ENCODE results near the gene METTL17. TPM values are rescaled to one million over a fixed set of nuclear protein-coding genes. Genes with fewer than 3 reads are reported as not detected.
"Not testable (repeated sequence)": the region's sequence is repeated elsewhere in the genome, so short reads cannot be mapped to it uniquely, and the experiment has no call there.

The METTL17 gene
- total and polyA plus RNA-seq, 2 experiments from 2014 or later, result 31.3 to 87.7 TPM

DNA sequence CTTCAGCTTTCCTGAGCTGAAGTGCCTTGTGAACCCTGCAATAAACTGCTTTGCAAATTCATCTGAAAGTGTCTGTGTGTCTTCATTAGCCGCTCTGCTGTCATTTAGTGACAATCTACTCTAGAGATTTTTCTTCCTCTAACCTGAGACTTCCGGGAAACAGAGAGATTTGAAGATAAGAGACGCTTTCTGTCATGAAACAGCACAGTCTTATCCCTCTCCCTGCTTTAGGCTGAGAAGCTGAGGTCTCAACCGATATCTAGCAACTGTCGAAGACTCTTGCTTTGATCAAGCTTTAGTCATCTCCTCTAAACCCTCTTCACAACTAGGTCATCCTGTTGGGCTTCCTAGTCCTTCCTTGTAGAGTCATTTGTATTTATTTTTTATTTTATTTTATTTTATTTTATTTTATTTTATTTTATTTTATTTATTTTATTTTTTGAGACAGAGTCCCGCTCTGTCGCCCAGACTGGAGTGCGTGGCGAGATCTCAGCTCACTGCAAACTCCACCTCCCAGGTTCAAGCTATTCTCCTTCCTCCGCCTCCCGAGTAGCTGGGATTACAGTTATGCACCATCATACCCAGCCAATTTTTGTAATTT is 33.3 kb upstream of the METTL17 start:
- Histone ChIP-seq H3K27ac (no peak overlapping the region), H3K4me2 (ENCODE audit: unreplicated experiment) (no peak overlapping the region), H3F3A (ENCODE audit: insufficient read depth) (no peaks in the 10 kb centered on the region), H3K9me2 (ENCODE audit: insufficient read depth) (no peaks in the 10 kb centered on the region), H3K36me3 (ENCODE audit: low read depth) (no peaks in the 10 kb centered on the region), H3K4me1 (ENCODE audit: insufficient read depth) (no peaks in the 10 kb centered on the region), H4K20me1 (ENCODE audit: insufficient read depth) (no peaks in the 10 kb centered on the region), H3K4me3 (no peak overlapping the region), H3K79me2 (ENCODE audit: insufficient read depth) (no peaks in the 10 kb centered on the region), H2AFZ (no peak overlapping the region), H3K9ac (no peak overlapping the region), H3K9me3 (ENCODE audit: low read depth) (no peaks in the 10 kb centered on the region), H3K27me3 (replicated peaks; ENCODE audit: insufficient read depth) (0 out of 2 replicates have a peak, but pooled peaks cover 3% of the 10 kb centered on the region)
- in situ Hi-C loops (cut with MboI), result no loop called here
- DNase-seq, result no peak
- 64 to 74% methylated on average over 11 of the region's 11 CpGs for WGBS, 2 experiments (ENCODE audit: low coverage in 1 of 2, low lambda C conversion rate in 2 of 2, missing lambda C conversion rate in 2 of 2)
- TF ChIP-seq EZH2phosphoT487 (IDR thresholded peaks at IDR 0.05; ENCODE audit: insufficient read depth, low read depth) (no peak), EZH2 (IDR thresholded peaks at IDR 0.05; ENCODE audit: insufficient read depth, poor library complexity, severe bottlenecking) (no peak)

DNA sequence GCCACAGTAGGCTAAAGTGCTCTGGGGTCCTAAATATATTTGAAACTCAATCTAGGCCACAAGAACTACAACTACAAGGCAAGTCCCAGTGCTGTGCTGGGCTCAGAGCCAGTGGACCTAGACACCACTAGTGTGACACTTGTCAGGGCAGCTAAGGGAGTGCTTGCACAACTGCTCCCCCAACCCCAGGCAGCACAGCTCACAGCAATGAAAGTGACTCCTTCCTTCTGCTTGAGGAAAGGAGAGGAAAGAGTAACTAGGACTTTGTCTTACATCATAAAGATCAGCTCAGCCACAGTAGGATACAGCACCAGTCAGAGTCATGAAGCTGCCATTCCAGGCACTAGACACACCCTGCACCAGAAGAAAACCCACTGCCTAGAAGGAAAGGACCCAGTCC is 30.8 kb upstream of the METTL17 start:
- H3K4me1 ChIP-seq (ENCODE audit: insufficient read depth); H4K20me1 ChIP-seq (ENCODE audit: insufficient read depth); H3K4me3 ChIP-seq; H3K36me3 ChIP-seq (ENCODE audit: low read depth); H3K27me3 ChIP-seq (replicated peaks; ENCODE audit: insufficient read depth); H3K27ac ChIP-seq; H3F3A ChIP-seq (ENCODE audit: insufficient read depth); in situ Hi-C loops (cut with MboI); H3K9me2 ChIP-seq (ENCODE audit: insufficient read depth); H2AFZ ChIP-seq; DNase-seq; H3K4me2 ChIP-seq (ENCODE audit: unreplicated experiment); H3K9me3 ChIP-seq (ENCODE audit: low read depth); H3K9ac ChIP-seq; H3K79me2 ChIP-seq (ENCODE audit: insufficient read depth): not testable (repeated sequence)

DNA sequence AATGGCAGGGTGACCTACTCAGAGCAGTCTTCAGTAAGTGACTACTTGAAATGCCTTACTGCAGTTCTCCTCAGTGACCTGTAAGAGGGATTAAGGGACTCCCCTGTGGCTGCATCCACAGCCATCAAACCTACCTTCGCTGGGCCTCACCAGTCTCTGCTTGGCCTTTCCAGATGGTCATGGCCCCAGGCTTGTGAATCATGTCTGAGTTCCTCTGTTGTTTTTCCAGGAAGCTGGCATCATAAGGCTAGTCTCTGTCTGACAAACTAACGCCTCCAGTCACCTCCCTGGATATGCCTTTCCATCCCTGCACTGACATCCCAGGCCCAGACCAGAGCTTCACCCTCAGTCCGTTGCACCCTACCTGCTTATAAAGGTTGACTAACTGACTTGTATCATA is 20.4 kb upstream of the METTL17 start:
- Histone ChIP-seq H3K4me2 (ENCODE audit: unreplicated experiment) (no peak overlapping the region), H3K9me3 (ENCODE audit: low read depth) (no peaks in the 10 kb centered on the region), H3K9me2 (ENCODE audit: insufficient read depth) (no peaks in the 10 kb centered on the region), H3K36me3 (ENCODE audit: low read depth) (no peaks in the 10 kb centered on the region), H3F3A (ENCODE audit: insufficient read depth) (no peaks in the 10 kb centered on the region), H3K4me3 (no peak overlapping the region), H3K79me2 (ENCODE audit: insufficient read depth) (no peaks in the 10 kb centered on the region), H3K4me1 (ENCODE audit: insufficient read depth) (peaks cover 4% of the 10 kb centered on the region; the same call in 1 of the 2 replicates), H4K20me1 (ENCODE audit: insufficient read depth) (no peaks in the 10 kb centered on the region), H2AFZ (no peak overlapping the region), H3K27ac (no peak overlapping the region), H3K9ac (no peak overlapping the region), H3K27me3 (replicated peaks; ENCODE audit: insufficient read depth) (peaks cover 7% of the 10 kb centered on the region; the same call in 1 of the 2 replicates)
- in situ Hi-C loops (cut with MboI), result loop anchor here (10.0 kb wide), 1 partner anchor 115 kb away; no protein-coding TSS in a partner anchor
- WGBS, 2 experiments (ENCODE audit: low coverage in 1 of 2, low lambda C conversion rate in 2 of 2, missing lambda C conversion rate in 2 of 2), result 76 to 78% methylated on average over 3 of the region's 3 CpGs
- DNase-seq, result peak; percentile 8
- TF ChIP-seq EZH2 (IDR thresholded peaks at IDR 0.05; ENCODE audit: insufficient read depth, poor library complexity, severe bottlenecking) (no peak), EZH2phosphoT487 (IDR thresholded peaks at IDR 0.05; ENCODE audit: insufficient read depth, low read depth) (no peak)

DNA sequence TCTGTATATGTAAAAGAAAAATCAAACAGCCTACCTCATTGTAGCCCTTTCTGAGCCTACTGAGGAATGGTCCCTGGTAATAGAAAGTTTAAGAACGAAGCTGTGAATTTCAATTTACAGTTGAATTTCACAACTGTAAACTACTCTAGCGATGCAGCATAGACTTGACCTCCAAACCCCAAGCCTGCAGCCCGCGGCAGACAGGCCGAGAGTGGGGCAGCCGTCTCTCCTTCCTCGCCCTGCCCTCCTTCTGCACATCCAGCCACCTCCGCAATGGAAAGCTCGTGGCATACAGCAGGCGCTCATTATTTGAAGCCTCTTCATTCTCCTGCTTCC is 19.2 kb upstream of the METTL17 start:
- in situ Hi-C loops (cut with MboI), result loop anchor here (10.0 kb wide), 1 partner anchor 276 kb away; no protein-coding TSS in a partner anchor
- Histone ChIP-seq H3K4me2 (ENCODE audit: unreplicated experiment) (peak overlapping the region; percentile 78), H4K20me1 (ENCODE audit: insufficient read depth) (no peaks in the 10 kb centered on the region), H3K4me1 (ENCODE audit: insufficient read depth) (peaks cover 8% of the 10 kb centered on the region), H3K4me3 (peak overlapping the region; percentile 81), H3K27ac (no peak overlapping the region), H3K9me2 (ENCODE audit: insufficient read depth) (no peaks in the 10 kb centered on the region), H3K9ac (peak overlapping the region; percentile 65; the same call in 1 of the 2 replicates), H3K36me3 (ENCODE audit: low read depth) (no peaks in the 10 kb centered on the region), H2AFZ (peak overlapping the region; percentile 98), H3F3A (ENCODE audit: insufficient read depth) (no peaks in the 10 kb centered on the region), H3K9me3 (ENCODE audit: low read depth) (no peaks in the 10 kb centered on the region), H3K79me2 (ENCODE audit: insufficient read depth) (no peaks in the 10 kb centered on the region), H3K27me3 (replicated peaks; ENCODE audit: insufficient read depth) (peaks cover 7% of the 10 kb centered on the region; the same call in 1 of the 2 replicates)
- no peak for DNase-seq
- no peak for TF ChIP-seq EZH2phosphoT487 (IDR thresholded peaks at IDR 0.05; ENCODE audit: insufficient read depth, low read depth)
- TF ChIP-seq EZH2 (IDR thresholded peaks at IDR 0.05; ENCODE audit: insufficient read depth, poor library complexity, severe bottlenecking), result no peak
- 10 to 11% methylated on average over 10 of the region's 10 CpGs for WGBS, 2 experiments (ENCODE audit: low coverage in 1 of 2, low lambda C conversion rate in 2 of 2, missing lambda C conversion rate in 2 of 2)
